ENCODE measurements around the gene MTERF4.

The MTERF4 gene

GRCh38 chr2:241049739-241050623 is 52.1 kb downstream of the MTERF4 start:
- no peak for DNase-seq

DNA sequence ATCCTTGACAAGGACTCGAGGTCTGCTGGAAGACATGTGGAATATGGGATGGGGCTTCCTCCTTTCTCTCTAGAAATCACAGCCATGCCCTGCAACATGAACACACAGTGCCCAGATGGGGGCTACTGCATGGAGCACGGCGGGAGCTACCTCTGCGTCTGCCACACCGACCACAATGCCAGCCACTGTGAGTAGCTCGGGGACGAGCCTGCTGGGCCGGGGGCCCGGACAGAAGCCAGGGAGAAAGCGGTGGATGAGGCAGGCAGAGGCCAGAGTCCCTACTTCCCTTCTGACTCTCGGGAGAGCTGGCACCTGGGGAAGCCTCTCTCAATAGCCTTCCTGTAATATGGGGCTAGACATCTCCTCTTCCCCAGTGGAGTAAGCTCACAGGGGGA is 53.1 kb downstream of the MTERF4 start:
- DNase-seq = no peak

DNA sequence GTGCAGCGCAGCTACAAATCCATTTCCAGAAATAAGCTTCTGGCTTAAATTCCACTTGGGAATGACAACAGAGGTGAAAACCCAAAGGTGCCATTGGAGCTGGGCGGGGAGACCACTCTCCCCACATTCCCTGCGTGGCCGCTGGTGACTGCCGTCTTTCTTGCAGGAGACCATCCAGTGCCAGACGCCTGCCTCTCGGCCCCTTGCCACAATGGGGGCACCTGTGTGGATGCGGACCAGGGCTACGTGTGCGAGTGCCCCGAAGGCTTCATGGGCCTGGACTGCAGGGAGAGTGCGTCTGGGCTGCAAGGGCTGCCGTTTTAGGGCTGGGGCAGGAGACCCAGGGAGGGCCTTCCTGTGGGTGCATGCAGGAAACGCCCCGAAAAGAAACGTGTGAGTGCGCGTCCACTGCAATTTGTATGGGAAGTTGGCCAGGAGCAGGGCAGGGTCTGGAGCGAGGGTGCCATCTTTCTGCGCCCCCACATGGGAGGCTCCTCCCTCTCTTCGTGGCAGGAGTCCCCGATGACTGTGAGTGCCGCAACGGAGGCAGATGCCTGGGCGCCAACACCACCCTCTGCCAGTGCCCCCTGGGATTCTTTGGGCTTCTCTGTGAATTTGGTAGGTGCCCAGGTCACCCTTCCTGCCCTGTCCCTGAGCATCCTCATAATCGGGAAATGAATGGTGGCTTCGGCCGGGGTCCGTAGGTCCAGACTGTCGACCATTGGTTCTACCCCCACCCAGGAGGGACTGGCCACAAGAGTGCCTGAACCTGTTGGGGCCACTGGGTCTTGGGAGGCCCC is 53.7 kb downstream of the MTERF4 start:
- no peak for DNase-seq

DNA sequence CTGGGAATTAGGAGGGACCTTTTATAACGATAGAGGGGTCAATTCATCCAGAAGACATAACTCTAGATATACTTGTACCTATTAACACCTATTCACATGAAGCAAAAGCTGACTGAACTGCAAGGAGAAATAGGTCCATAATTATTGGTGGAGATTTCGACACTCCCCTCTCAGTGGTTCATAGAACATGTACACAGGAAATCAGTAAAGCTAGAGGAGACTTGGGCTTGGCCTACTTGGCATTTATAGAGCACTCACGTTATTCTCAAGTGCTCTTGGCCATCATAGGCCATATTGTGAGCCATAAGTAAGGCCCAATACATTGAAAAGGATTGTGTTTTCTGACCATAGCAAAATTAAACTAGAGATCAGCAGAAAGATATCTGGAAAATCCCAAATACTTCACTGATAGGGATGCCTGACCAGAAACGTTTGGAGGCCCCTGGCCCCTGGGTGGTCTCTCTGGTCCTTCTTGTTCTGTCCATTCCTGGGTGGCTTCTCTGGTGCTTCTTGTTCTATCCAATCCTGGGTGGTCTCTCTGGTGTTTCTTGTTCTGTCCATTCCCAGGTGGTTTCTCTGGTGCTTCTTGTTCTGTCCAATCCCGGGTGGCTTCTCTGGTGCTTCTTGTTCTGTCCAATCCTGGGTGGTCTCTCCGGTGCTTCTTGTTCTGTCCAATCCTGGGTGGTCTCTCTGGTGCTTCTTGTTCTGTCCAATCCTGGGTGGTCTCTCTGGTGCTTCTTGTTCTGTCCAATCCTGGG is 54.7 kb downstream of the MTERF4 start:
- no peak for DNase-seq

All from activated CD4-positive, alpha-beta T cell treated with anti-CD3 and anti-CD28 coated beads, Interleukin-2, amount 50 U/mL, for 1 hour (primary cell).